Superior temporal gyrus (tissue), 1 donor: ENCODE measurements around the gene ARHGAP23.
"Not testable (repeated sequence)": the region's sequence is repeated elsewhere in the genome, so short reads cannot be mapped to it uniquely, and the experiment has no call there.

Experiments used
- DNase-seq: peaks from one replicate; pipeline ENCODE4 v3.0.0-alpha.2; 2016; ENCODE audit errors: extremely low spot score

The ARHGAP23 gene

DNA sequence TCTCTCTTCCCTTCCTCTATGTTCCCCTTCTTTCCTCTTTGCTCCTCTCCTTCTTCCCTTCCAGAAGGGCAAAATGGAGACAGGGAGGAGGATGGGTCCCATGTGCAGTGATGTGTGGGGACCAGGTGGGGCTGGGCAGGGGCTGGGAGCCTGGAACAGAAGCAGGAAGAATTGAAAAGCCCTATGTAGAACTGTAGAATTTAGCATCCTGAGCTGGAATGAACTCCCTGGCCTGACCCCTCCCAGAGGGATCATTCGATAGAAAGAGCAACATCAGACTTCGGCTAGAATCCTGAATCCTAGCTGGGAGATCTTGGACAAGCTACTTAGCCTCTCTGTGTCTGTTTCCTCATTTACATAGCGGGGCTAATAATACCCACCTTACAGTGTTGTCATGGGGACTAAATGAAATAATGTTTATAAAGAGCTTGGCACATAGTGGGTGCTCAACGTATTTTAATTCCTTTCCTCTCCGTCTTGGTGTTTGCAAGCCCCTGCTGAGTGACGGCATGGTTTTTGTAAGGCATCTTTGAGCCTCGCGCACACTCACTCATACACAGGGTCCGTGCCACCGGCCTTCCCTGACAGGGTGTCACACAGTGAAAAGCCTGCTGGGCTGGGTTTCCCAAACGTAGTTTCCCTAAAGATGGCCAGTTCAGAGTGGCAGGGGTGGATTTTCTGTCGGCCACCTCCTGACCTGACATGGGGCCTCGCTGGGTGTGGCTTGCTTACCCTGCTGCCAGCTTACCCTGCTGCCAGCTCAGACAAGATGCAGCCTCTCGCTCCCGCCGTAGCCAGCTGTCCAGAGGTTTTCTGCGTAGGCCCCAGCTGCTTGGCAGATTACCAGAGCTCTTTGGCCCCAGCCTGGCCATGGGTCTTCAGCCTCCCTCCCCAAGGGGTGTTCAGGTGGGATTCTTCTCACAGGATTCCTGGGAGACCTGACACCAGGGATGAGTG, 6.1 kb upstream of the ARHGAP23 start:
- no peak for DNase-seq

GRCh38 chr17:38424297-38424972, 3.8 kb upstream of the ARHGAP23 start:
- no peak for DNase-seq

GRCh38 chr17:38425031-38425430, 3.2 kb upstream of the ARHGAP23 start:
- DNase-seq: no peak

- DNase-seq: no peak
Observed at GRCh38 chr17:38425744-38426143, 2.5 kb upstream of the ARHGAP23 start.

GRCh38 chr17:38426441-38426840, 1.8 kb upstream of the ARHGAP23 start:
- DNase-seq: no peak

DNA sequence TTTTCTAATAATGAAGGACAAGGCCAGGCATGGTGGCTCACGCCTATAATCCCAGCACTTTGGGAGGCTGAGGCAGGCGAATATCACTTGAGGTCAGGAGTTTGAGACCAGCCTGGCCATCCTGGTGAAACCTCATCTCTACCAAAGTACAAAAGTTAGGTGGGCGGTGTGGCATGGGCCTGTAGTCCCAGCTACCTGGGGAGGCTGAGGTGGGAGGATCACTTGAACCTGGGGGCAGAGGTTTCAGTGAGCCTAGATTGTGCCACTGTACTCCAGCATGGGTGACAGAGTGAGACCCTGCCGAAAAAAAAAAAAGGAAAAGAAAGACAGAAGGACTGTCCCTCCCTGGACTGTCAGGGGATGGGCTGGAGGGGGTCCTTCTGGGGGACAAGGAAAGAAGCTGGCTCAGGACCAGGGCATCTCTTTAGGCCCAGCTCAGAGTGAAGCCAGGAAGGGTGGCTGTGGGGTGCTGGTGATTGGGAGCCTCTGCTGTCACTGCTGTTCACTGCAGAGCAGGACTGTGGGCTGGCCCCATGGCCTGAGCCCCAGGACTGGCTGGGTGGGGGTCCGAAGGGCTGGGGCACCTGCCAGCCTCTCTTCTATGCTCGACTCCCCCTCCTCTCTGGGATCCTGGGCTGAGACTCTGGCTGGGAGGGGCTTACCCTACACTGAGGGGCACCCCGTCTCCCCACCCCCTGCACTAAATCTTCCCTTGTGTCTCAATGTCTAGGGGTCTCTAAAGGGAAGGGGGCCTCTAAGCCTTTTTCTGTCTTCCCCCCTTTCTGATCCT, 909 bp upstream of the ARHGAP23 start:
- no peak for DNase-seq

- peak; percentile 87 for DNase-seq
Observed at GRCh38 chr17:38428643-38429371, 543 bp downstream of the ARHGAP23 start.

DNA sequence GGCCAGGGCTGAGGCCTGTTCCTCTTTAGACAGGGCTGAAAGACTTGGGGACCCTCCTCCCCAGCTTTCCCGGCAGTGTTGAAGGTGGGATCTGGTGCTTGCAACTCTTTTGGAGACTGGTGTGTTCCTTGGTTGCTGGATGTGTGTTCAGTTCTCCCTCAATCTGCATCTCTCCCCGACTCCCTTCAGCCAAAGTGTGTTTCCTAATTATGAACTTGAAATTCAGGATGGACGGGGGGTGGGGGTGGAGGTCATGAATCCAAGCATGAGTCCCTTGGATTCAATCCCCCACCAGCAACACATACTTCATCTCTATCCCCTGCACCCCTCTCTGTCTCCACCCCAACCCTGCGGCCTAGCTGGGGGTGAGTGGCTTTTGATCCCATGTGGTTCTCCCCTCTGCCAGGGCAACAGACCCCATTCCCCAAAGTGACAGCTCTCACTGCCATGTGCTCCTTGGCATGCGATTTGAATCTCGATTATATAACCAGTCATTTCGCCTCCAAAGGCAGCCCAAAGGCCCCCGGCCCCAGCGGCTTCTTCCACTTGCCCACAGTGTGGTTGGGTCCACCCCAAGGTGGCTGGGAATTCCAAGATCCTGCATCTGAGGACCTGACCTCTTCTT, 1.3 kb downstream of the ARHGAP23 start:
- no peak for DNase-seq

GRCh38 chr17:38430316-38430715, 2.1 kb downstream of the ARHGAP23 start:
- DNase-seq: peak; percentile 48

DNA sequence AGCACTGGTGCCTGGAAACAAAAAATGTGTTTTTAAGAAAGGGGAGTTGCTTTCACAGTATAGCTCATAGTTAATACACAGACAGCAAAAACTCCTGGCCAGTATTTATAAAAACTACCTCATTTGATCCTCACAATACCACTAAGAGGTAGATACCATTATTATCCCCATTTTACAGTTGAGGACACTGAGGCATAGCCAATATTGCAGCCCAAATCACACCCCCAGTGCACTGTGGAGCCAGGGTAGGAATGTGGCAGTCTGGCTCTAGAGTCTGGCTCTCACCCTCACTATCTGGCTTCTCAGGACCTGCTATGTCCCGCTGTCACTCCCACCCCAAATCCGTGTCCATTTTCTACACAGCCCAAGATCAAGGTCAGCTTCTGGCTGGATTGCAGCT, 2.6 kb downstream of the ARHGAP23 start:
- DNase-seq: no peak

GRCh38 chr17:38431346-38432145, 3.3 kb downstream of the ARHGAP23 start:
- DNase-seq: peak; percentile 94

GRCh38 chr17:38434178-38434665, 6.0 kb downstream of the ARHGAP23 start:
- DNase-seq: peak; percentile 47

GRCh38 chr17:38435795-38436194, 7.5 kb downstream of the ARHGAP23 start:
- DNase-seq: no peak

- no peak for DNase-seq
Observed at GRCh38 chr17:38436386-38436785, 8.1 kb downstream of the ARHGAP23 start.

DNA sequence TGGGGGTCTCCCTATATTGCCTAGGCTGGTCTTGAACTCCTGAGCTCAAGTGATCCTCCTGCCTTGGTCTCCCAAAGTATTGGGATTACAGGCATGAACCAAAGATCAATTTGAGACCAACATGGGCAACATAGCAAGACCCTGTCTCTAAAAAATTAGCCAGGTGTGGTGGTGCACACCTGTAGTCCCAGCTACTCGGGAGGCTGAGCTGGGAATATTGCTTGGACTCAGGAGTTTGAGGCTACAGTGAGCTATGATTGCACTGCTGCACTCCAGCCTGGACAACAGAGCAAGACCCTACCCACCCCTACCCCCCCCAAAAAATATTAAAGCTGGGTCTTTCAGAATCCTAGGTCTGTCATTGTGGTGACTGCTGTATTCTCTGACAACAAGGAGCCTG, 9.0 kb downstream of the ARHGAP23 start:
- DNase-seq: not testable (repeated sequence)

DNA sequence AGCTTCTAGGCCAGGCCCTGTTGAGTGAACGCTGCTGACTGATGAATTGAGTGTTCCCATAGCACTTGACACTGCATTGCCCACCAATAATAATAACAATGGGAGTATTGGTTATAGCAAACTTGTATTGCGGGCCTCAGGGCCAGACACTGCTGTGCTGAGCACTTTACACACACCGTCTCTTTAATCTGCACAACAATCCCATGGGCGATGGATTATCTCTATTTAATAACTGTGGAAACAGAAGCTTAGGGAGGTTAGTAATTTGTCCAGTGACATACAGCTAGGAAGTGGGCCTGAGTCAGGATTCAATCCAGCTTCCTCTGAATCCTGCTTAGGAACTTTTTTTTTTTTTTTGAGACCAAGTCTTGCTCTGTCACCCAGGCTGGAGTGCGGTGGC, 11.2 kb downstream of the ARHGAP23 start:
- no peak for DNase-seq

DNA sequence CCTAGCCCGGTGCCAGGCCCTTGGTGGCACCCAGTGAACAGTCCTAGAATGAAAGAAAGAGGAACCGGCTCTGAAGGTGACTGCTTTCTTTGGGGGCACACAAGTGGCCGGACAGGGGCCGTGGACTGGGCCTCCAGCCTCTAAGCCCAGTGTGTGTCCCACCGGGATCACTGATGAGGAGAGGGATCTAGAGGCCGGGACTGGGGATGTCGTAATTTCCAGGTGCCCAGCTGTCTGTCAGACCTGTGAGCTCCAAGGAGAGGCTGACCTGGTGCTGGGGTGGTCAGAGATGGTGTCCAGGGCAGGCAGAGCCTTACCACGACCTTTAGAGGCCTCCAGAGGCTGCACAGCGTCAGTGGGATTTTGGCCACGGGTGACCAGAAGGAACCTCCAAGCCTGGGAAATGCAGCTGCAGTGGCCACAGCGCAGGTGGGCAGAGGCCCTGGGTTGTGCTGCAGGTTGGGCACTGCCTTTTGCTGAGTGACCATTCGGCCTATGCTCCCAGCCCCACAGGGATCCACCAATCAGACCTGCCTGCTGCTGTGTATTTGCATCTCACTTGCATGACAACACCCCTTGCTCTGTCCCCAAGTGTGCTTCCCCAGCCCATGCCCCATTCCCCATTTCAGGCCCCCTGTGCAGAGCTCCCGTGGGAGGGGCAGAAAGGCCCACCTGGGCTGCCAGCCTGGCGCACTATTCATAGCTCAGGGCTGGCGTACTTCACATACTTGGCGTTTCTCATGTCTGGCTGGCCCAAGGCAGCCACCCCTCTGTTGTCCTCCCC, 12.5 kb downstream of the ARHGAP23 start:
- no peak for DNase-seq

GRCh38 chr17:38441429-38442061, 13.3 kb downstream of the ARHGAP23 start:
- DNase-seq: no peak

GRCh38 chr17:38442548-38442947, 14.3 kb downstream of the ARHGAP23 start:
- DNase-seq: no peak
